AG04449 (cell line): ENCODE data around the gene MAP3K8.
"Not testable (repeated sequence)": the region's sequence is repeated elsewhere in the genome, so short reads cannot be mapped to it uniquely, and the experiment has no call there.

Experiments used
- CTCF ChIA-PET: fragments of 350-600 bp; formaldehyde crosslinking; extraction: SDS; loops from one replicate; lab custom pipeline; 2021; ENCODE audit warnings: antibody characterized with exemption; lab: Yijun Ruan, JAX
- POLR2A ChIA-PET: fragments of 400-600, 350-600 bp; formaldehyde crosslinking; extraction: SDS; loops from one replicate; lab custom pipeline; 2020; ENCODE audit warnings: antibody characterized with exemption, inconsistent platforms; lab: Yijun Ruan, JAX
- DNase-seq: peaks from one replicate; pipeline ENCODE4 v3.0.0-alpha.2; 2010; ENCODE audit warnings: low read depth, low spot score
- H3K4me3 ChIP-seq: 2 replicates; pipeline ENCODE4 v1.5.1; 2011; ENCODE audit warnings: low read depth, mild to moderate bottlenecking, control low read depth, low read length
- CTCF ChIP-seq: IDR thresholded peaks from one replicate; pipeline ENCODE4 v1.5.1; 2011; ENCODE audit warnings: mild to moderate bottlenecking, moderate library complexity, low read length, control low read depth, inconsistent platforms; ENCODE audit not compliant: insufficient read depth; ENCODE audit errors: missing control alignments

The MAP3K8 gene

GRCh38 chr10:30466445-30466844 is 32.5 kb downstream of the MAP3K8 start:
- DNase-seq: no peak
- ChIA-PET CTCF (interaction anchor here (1.2 kb wide), 2 partner anchors 16 to 52 kb away, joined by 3 to 4 read pairs; no protein-coding TSS in a partner anchor), POLR2A (no interaction called here)
- no peak for TF ChIP-seq CTCF
- H3K4me3 ChIP-seq: no peak overlapping the region

GRCh38 chr10:30467651-30468338 is 33.8 kb downstream of the MAP3K8 start:
- CTCF ChIA-PET: interaction anchor here (0.6 to 1.2 kb wide), 3 partner anchors 18 to 113 kb away, joined by 3 to 4 read pairs (median 3); no protein-coding TSS in a partner anchor
- no peak for TF ChIP-seq CTCF
- DNase-seq: no peak
- H3K4me3 ChIP-seq: no peak overlapping the region
- POLR2A ChIA-PET: no interaction called here

- CTCF ChIA-PET: interaction anchor here (1.2 to 1.6 kb wide), 2 partner anchors 15 to 471 kb away, joined by 3 to 4 read pairs; no protein-coding TSS in a partner anchor
- no peak for TF ChIP-seq CTCF
- H3K4me3 ChIP-seq: no peak overlapping the region
- DNase-seq: no peak
- POLR2A ChIA-PET: no interaction called here
Observed at GRCh38 chr10:30472414-30473155, 38.6 kb downstream of the MAP3K8 start.

- POLR2A ChIA-PET: interaction anchor here (0.6 kb wide), 1 partner anchor 21 kb away, joined by 3 read pairs; no protein-coding TSS in a partner anchor
- CTCF ChIA-PET, H3K4me3 ChIP-seq, DNase-seq: not testable (repeated sequence)
Observed at GRCh38 chr10:30475515-30475914, 41.5 kb downstream of the MAP3K8 start.

GRCh38 chr10:30476511-30477155 is 42.6 kb downstream of the MAP3K8 start:
- POLR2A ChIA-PET: no interaction called here
- no peak for TF ChIP-seq CTCF
- no peak overlapping the region for H3K4me3 ChIP-seq
- DNase-seq: no peak
- CTCF ChIA-PET: no interaction called here

GRCh38 chr10:30479513-30479912 is 45.5 kb downstream of the MAP3K8 start:
- DNase-seq, H3K4me3 ChIP-seq, CTCF ChIA-PET: not testable (repeated sequence)
- POLR2A ChIA-PET: interaction anchor here (0.6 kb wide), 1 partner anchor 493 kb away, joined by 3 read pairs; no protein-coding TSS in a partner anchor

- no peak for DNase-seq
- ChIA-PET CTCF (no interaction called here), POLR2A (no interaction called here)
- no peak for TF ChIP-seq CTCF
- H3K4me3 ChIP-seq: no peak overlapping the region
Observed at GRCh38 chr10:30481603-30482002, 47.6 kb downstream of the MAP3K8 start.
